B cell (primary cell): Measurements from ENCODE around the gene ECHDC3. TPM values are rescaled to one million over a fixed set of nuclear protein-coding genes. Genes with fewer than 3 reads are reported as not detected.

Experiments used
- ATAC-seq: fragments of 200-7000 bp; cut with Tn5 transposase; one replicate; pipeline ENCODE4 v1.10.0; 2021; ENCODE audit warnings: low read depth, mild to moderate bottlenecking, moderate number of reproducible peaks, moderate library complexity
- CTCF ChIA-PET: fragments of 350-600 bp; sonication (Branson Sonifier 250); formaldehyde crosslinking; loops from one replicate; lab custom pipeline; 2021; ENCODE audit warnings: antibody characterized with exemption, inconsistent platforms; lab: Charles Lee
- POLR2A ChIA-PET: fragments of 350-600 bp; sonication (Branson Sonifier 250); formaldehyde crosslinking; loops from one replicate; lab custom pipeline; 2021; ENCODE audit warnings: antibody characterized with exemption; lab: Charles Lee
- DNase-seq: peaks from one replicate; pipeline ENCODE4 v3.0.0; 2013
- H2AFZ ChIP-seq: 2 replicates; pipeline ENCODE4 v1.6.1; 2012; ENCODE audit warnings: mild to moderate bottlenecking, low read depth, low read length; ENCODE audit not compliant: insufficient read depth, poor library complexity, severe bottlenecking
- H3K27ac ChIP-seq, 2 donors: 1 replicate in 1 of 2; 2 replicates in 1 of 2; pipeline ENCODE4 v1.5.1; 2012 to 2013; ENCODE audit warnings: low read length in 2 of 2, mild to moderate bottlenecking in 2 of 2, moderate library complexity in 1 of 2
- H3K27me3 ChIP-seq, 4 experiments: fragments of 200-600 bp in 1 of 4; sonication (generic) in 1 of 4; replicated peaks in 1 of 4; 1 replicate in 2 of 4; 2 replicates in 2 of 4; pipeline versions ENCODE4 v1.6.1 to v1.7.0; 2013 to 2016; ENCODE audit warnings: low read length in 3 of 4, mild to moderate bottlenecking in 2 of 4, mixed read lengths in 1 of 4, moderate library complexity in 1 of 4; ENCODE audit not compliant: insufficient read depth in 4 of 4, control insufficient read depth in 3 of 4; ENCODE audit errors: control extremely low read depth in 1 of 4
- H3K36me3 ChIP-seq, 2 experiments: replicated peaks in 1 of 2; 1 replicate in 1 of 2; 2 replicates in 1 of 2; pipeline versions ENCODE4 v1.6.1 to v1.7.1; 2013; ENCODE audit warnings: low read length in 1 of 2; ENCODE audit not compliant: insufficient read depth in 2 of 2, control insufficient read depth in 1 of 2; ENCODE audit errors: control extremely low read depth in 1 of 2, extremely low read depth in 1 of 2
- H3K4me1 ChIP-seq, 2 donors: fragments of 200-600 bp in 1 of 2; sonication (generic) in 1 of 2; 1 replicate in 1 of 2; 2 replicates in 1 of 2; pipeline versions ENCODE4 v1.5.1 to v1.6.1; 2013 to 2017; ENCODE audit warnings: low read length in 2 of 2; ENCODE audit not compliant: control insufficient read depth in 2 of 2, insufficient read depth in 2 of 2
- H3K4me2 ChIP-seq: replicated peaks from 2 replicates; pipeline ENCODE3; 2012; ENCODE audit warnings: mild to moderate bottlenecking, low read depth, low read length; ENCODE audit not compliant: poor library complexity, severe bottlenecking
- H3K4me3 ChIP-seq, 5 experiments: fragments of 200-600 bp in 1 of 5; sonication (generic) in 1 of 5; 1 replicate in 3 of 5; 2 replicates in 2 of 5; pipeline versions ENCODE4 v1.5.1 to v1.7.0; 2011 to 2016; ENCODE audit warnings: low read length in 4 of 5, mild to moderate bottlenecking in 4 of 5, low read depth in 2 of 5, control low read depth in 1 of 5, moderate library complexity in 1 of 5; ENCODE audit not compliant: insufficient read depth in 1 of 5; ENCODE audit errors: control extremely low read depth in 1 of 5, extremely low read depth in 1 of 5
- H3K79me2 ChIP-seq: fragments of 200-600 bp; sonication (generic); one replicate; pipeline ENCODE4 v1.6.0; 2016; ENCODE audit warnings: low read length; ENCODE audit not compliant: control insufficient read depth, insufficient read depth
- H3K9ac ChIP-seq: fragments of 200-600 bp; sonication (generic); 2 replicates; pipeline ENCODE4 v1.6.1; 2017; ENCODE audit warnings: mild to moderate bottlenecking, low read length, moderate library complexity
- H3K9me3 ChIP-seq, 3 donors: one replicate each; pipeline versions ENCODE4 v1.6.1 to v1.7.1; 2013; ENCODE audit warnings: low read length in 2 of 3; ENCODE audit not compliant: control insufficient read depth in 2 of 3, insufficient read depth in 1 of 3; ENCODE audit errors: control extremely low read depth in 1 of 3
- H4K20me1 ChIP-seq: 2 replicates; pipeline ENCODE4 v1.6.0; 2012; ENCODE audit warnings: mild to moderate bottlenecking, low read length; ENCODE audit not compliant: insufficient read depth, control insufficient read depth, poor library complexity, severe bottlenecking
- H3K27ac Mint-ChIP-seq: one replicate; pipeline ENCODE4 v1.8.0; 2021; ENCODE audit warnings: mixed read lengths
- H3K27me3 Mint-ChIP-seq: one replicate; pipeline ENCODE4 v1.8.0; 2021; ENCODE audit warnings: mixed read lengths
- H3K4me1 Mint-ChIP-seq: one replicate; pipeline ENCODE4 v1.8.0; 2021; ENCODE audit warnings: mixed read lengths
- H3K4me3 Mint-ChIP-seq: one replicate; pipeline ENCODE4 v1.8.0; 2021; ENCODE audit warnings: mixed read lengths
- H3K9me3 Mint-ChIP-seq: one replicate; pipeline ENCODE4 v1.8.0; 2022; ENCODE audit warnings: mixed read lengths; ENCODE audit not compliant: insufficient read depth
- EZH2 ChIP-seq: IDR thresholded peaks from 2 replicates; pipeline ENCODE4 v1.6.1; 2012; ENCODE audit warnings: borderline replicate concordance, low read depth, mild to moderate bottlenecking, moderate library complexity, low read length; ENCODE audit not compliant: insufficient read depth, poor library complexity, severe bottlenecking
- WGBS: methylation state at CpG from one replicate; pipeline ENCODE4 v1.1.5; 2013; ENCODE audit warnings: missing lambda C conversion rate; ENCODE audit not compliant: insufficient coverage; 5-methylcytosine and 5-hydroxymethylcytosine counted together
- intact Hi-C: fragments of 100-400 bp; cut with micrococcal nuclease; formaldehyde crosslinking; loops from one replicate; pipeline ENCODE4 v1.10.0; 2022
- polyA plus RNA-seq: library from polyadenylated mRNA; depleted of rRNA; stranded (reverse); fragments of >200 nt; gene quantifications from 2 replicates; pipeline ENCODE4 v1.2.3, GENCODE V29; 2012
- total RNA-seq, 2 donors: library from RNA; stranded (reverse); fragments of 120-200 nt in 1 of 2; gene quantifications; 1 replicate in 1 of 2; 2 replicates in 1 of 2; pipeline versions ENCODE4 v1.2.3 to v1.2.4, GENCODE V29; 2013 to 2022
- TF ChIP-seq, protein P1 (sequence below): fragments of 200-600 bp; IDR thresholded peaks from one replicate; pipeline ENCODE4 v1.8.0; 2022; ENCODE audit warnings: antibody characterized with exemption, mild to moderate bottlenecking

ECHDC3 gene
- total and polyA plus RNA-seq, 2 donors (not counting 1 experiment from before 2014, with no cell fraction given): 3.9 to 9.6 TPM

GRCh38 chr10:11746883-11747539 lies 4.8 kb downstream of the ECHDC3 start:
- Histone ChIP-seq H3K4me1 (peaks cover 0 to 6% of the 10 kb centered on the region in 2 donors), H3K79me2 (no peaks in the 10 kb centered on the region), H3K36me3 (no peaks in the 10 kb centered on the region), H3K9me3 (no peaks in the 10 kb centered on the region), H4K20me1 (no peaks in the 10 kb centered on the region), H3K4me2 (no peak overlapping the region), H3K4me3 (no peak overlapping the region), H3K27ac (no peak overlapping the region), H2AFZ (no peak overlapping the region), H3K9ac (no peak overlapping the region), H3K27me3 (no peaks in the 10 kb centered on the region)
- POLR2A ChIA-PET: no interaction called here
- CTCF ChIA-PET: interaction anchor here (1.4 kb wide), 1 partner anchor 19 kb away, joined by 5 read pairs; no protein-coding TSS in a partner anchor
- no peaks in the 10 kb centered on the region for H3K9me3 Mint-ChIP-seq
- TF ChIP-seq, protein P1, sequence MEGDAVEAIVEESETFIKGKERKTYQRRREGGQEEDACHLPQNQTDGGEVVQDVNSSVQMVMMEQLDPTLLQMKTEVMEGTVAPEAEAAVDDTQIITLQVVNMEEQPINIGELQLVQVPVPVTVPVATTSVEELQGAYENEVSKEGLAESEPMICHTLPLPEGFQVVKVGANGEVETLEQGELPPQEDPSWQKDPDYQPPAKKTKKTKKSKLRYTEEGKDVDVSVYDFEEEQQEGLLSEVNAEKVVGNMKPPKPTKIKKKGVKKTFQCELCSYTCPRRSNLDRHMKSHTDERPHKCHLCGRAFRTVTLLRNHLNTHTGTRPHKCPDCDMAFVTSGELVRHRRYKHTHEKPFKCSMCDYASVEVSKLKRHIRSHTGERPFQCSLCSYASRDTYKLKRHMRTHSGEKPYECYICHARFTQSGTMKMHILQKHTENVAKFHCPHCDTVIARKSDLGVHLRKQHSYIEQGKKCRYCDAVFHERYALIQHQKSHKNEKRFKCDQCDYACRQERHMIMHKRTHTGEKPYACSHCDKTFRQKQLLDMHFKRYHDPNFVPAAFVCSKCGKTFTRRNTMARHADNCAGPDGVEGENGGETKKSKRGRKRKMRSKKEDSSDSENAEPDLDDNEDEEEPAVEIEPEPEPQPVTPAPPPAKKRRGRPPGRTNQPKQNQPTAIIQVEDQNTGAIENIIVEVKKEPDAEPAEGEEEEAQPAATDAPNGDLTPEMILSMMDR: no peak
- no peak for TF ChIP-seq EZH2
- no peak overlapping the region for H3K27ac Mint-ChIP-seq
- no peaks in the 10 kb centered on the region for H3K27me3 Mint-ChIP-seq
- no peak for DNase-seq
- intact Hi-C loops: no loop called here
- ATAC-seq: no peak
- WGBS: 55% methylated on average over 8 of the region's 13 CpGs
- no peak overlapping the region for H3K4me3 Mint-ChIP-seq
- peaks cover 3% of the 10 kb centered on the region for H3K4me1 Mint-ChIP-seq

DNA sequence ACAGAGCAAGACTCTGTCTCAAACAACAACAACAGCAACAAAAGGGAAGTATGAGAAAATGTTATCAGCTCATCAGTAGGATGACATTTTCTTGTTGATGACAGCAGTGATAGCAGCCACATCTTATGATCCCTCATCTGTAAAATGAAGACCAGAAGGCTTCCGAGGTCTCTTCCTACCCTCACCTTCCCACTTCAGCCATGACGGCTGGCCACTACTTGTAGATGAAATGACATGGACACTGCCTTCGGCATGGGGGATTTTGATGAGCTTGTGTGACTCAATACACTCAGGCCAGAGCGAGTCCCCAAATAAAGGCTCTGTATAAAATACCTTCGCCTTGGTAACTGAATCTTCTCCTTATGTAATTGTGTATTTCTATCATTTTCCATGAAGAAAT lies 6.7 kb downstream of the ECHDC3 start:
- Mint-ChIP-seq H3K4me1 (no peaks in the 10 kb centered on the region), H3K27me3 (no peaks in the 10 kb centered on the region), H3K4me3 (no peak overlapping the region), H3K9me3 (no peaks in the 10 kb centered on the region), H3K27ac (no peak overlapping the region)
- Histone ChIP-seq H3K36me3 (no peaks in the 10 kb centered on the region), H3K27ac (no peak overlapping the region), H3K9me3 (no peaks in the 10 kb centered on the region), H3K9ac (no peak overlapping the region), H2AFZ (no peak overlapping the region), H3K79me2 (no peaks in the 10 kb centered on the region), H3K4me1 (no peaks in the 10 kb centered on the region), H3K27me3 (no peaks in the 10 kb centered on the region), H4K20me1 (no peaks in the 10 kb centered on the region), H3K4me3 (no peak overlapping the region), H3K4me2 (no peak overlapping the region)
- no peak for DNase-seq
- no peak for ATAC-seq
- intact Hi-C loops: no loop called here
- TF ChIP-seq, protein P1: no peak
- no peak for TF ChIP-seq EZH2
- CTCF ChIA-PET: interaction anchor here (2.0 kb wide), 1 partner anchor 9 kb away, joined by 8 read pairs; no protein-coding TSS in a partner anchor
- POLR2A ChIA-PET: no interaction called here
- no CpG with 5 or more reads among the region's 5 CpGs for WGBS
